ENCODE results near the gene GRIN3A.

Gene GRIN3A

DNA sequence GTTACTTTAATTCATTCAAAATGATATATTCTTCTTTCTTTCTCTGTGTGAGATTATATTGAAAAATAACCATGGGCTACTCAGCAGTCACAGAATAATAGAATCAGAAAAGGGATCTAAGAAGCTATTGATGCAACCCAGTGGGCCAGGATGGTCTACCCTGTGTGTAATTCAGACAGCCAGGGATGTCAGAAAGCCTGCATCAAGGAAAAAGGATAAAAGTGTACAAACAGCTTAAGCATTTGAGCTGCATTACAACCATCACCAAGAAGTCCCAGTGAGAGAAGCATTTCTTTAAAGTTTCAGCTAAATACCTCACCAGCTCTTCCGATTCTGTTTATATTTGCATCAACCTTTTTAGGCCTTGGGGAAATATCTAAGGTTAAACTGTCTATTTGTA lies 105.8 kb downstream of the GRIN3A start:
- no peak for DNase-seq (ENCODE audit: low read depth)

DNA sequence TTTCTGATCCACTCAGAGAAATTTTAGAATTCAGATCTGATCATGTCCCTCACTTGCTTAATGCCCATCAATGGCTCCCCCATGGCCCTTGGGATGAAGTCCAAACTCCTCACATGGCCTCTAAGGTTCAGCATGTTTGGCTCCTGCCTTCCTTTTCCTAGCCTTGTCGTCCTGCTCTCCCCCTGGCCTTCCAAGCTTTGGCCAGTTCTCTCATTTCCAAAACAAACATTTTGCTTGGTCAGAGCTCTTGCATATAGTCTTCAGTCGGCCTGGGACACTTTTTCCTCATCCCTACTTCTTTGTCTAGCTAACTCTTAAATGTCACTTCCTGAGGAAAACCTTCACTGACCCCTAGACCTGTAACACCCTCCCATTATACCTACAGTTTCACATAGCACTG lies 106.6 kb downstream of the GRIN3A start:
- DNase-seq (ENCODE audit: low read depth), result no peak

DNA sequence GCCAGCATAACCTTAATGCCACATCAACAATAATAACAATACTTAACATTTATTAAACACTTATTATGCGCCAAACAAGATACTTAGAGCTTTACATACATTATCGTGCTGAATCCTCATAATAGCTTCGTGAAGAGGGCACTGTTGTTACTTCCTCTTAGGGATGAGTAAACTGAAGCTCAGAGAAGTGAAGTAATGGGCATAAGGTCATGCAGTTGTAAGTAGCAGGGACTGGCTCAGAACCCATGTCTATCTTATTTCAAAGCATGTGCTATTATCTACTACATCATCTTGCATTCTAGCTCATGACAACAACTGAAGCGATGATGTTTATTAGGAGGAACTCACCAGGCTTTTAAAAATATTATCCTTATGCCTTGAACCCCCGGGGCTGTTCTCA lies 108.8 kb downstream of the GRIN3A start:
- no peak for DNase-seq (ENCODE audit: low read depth)

DNA sequence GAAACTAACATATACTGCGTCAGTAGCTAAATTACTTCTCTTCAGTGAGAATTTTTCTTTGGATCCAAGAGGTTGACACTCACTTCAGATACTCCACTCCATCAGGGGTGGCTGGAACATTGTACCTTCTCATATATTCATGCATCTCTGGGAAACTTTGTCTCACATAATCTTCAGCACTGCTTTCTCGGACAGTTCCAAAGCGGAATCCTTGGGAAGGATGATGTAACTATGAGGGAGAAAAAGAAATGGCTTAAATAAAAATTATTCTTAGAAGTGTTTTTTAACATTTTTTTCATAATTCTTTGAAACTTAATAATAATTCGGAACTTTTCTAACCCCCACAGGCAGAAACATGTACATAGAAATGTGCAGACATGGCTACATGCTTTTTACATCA lies 110.3 kb downstream of the GRIN3A start:
- peak; percentile 3 for DNase-seq (ENCODE audit: low read depth)

DNA sequence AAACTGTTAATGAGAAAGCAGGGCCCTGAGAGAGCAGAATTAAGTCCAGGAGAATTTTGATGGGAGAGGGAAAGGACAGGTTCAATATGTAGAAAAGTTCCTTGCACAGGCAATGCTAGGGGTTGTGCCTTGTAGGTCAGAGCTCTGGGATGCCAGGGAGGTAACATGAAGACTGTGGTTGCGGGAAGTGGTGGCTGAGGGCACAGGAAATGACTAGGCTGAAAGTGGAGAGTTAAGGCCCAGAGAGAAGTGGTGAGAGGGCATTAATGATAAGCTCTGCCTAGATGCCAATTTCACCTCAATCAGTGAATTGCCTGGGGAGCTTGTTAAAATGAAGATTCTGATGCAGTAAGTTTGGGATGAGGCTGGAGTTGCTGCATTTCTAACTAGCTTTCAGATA lies 112.2 kb downstream of the GRIN3A start:
- DNase-seq (ENCODE audit: low read depth), result no peak

DNA sequence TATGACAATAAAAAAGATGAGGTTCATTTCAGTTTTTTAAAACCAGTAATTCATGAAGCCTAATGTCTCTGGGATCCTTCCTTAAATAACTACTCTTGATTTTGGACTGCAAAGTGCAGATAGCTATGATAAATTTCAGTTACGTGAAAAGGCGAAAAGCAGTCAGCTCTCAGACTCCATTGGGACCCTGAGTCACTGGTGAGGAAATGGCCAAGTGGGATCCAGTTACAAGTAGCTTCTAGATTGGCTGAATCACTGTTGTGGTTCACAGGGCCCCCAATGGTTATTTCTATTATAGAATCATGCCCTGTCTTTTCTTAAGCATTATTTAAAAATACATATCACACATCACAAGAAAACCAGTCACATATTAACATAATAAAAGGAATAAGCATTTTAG lies 112.6 kb downstream of the GRIN3A start:
- no peak for DNase-seq (ENCODE audit: low read depth)

DNA sequence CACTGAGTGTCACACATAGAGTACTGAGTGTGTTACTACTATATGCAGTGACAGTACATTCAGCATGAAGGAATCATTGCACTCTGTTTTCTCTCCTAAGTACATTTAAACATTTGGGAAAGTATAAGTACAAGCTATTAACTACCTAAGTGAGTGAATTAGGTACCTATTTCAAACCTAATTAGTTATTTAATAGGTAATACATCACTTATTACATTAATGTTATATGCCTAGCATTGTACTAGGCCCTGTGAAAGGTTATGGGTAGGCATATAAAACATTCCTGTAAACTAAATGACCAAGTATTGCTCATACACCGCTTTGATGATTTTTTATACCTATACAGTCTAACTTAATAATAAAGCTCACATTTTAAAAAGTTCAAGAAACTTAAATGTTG lies 118.0 kb downstream of the GRIN3A start:
- DNase-seq (ENCODE audit: low read depth), result no peak

DNA sequence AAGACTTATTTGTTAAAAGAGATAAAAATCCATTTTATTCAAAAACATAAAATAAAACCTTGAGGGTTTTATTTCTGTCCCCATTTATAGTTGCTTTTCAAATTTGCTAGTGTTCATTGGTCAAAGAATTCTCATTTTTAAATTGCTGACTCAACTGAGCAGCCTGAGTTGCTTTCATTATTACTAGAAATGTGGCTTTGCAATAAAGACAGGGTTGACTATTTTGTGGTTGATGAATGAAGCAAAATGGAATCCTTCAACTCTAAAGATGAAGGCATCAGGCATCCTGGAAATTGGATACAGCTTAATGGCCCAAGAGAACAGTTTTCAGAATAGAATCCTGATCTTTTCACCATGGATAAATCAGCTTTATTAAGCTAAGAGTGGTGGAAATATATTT lies 119.7 kb downstream of the GRIN3A start:
- DNase-seq (ENCODE audit: low read depth), result peak; percentile 1

DNA sequence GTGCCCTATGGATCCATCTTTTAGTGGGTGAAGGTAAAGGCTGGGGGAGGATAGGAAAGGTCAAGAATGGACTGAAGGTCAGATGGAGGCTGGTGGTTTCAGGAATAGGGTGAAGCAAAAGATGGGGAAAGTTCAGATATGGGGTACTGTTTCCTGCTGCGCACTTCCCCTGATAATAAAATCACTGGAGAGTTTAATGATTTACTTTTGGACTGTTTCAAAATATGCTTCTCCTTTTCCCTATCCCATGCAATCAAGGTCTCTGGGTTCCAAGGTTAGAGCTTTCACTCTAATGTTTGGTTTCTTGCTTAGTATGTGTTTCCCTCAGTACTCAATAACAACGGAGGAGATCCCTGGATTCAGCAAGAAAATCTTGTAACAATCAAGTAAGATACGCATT lies 132.9 kb downstream of the GRIN3A start:
- DNase-seq (ENCODE audit: low read depth), result no peak

DNA sequence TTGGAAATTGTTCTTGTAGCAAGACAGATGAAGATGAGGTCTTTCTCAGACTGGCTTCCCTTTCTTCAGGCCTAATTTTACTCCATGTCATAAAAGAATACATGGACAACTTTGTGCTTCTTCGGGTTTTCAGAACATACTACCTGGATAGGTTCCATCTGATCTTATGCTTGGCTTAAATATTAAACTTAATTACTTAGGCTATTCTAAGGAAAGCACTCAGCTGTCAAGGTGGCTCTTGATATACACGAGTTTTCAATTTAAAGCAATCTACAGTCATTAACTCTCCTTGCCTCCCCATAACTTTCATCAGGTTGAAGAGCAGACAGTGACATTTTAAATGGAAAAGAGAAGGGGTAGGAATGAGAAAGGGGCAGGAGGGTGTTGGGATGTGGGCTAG lies 134.2 kb downstream of the GRIN3A start:
- no peak for DNase-seq (ENCODE audit: low read depth)

DNA sequence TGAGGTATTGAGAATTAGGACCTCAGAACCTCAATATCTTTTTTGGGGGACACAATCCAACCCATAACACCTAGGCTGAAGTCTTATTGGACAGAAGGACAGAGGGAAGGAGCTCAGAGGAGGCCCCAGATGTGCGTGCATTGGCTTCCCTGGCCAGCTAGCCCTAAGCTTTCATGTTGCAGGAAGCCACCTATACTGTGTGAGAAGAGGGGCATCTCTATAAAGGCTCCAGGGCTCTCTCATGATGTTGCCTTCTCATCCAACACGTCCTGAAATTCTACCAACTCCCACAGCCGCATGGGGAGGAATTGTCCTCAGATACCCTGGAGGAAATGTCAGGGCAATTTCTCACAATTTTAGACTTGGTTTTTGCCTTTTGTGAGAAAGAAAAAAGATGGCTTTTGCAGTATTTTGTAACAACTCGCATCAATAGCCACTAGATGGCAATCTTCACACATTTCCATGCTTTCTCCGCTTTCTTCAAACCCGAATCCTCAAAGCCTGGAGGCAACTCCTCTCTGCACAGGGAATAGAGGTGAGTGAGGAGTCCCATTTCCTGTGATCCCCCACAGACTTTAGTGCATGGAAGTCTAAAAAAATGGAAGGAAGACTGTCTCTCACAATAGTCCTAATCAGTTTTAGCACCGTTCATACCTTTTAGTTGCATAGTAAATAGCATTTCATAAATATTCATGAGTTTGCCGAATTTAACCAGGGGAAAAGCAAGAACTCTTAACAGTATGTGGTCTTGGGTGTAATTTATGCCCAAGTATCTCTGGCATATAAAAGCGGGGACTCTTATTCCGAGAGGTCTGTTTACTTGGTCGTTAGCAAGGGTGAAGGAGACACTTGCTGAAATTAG lies 136.3 kb downstream of the GRIN3A start:
- peak; percentile 17 for DNase-seq (ENCODE audit: low read depth)

DNA sequence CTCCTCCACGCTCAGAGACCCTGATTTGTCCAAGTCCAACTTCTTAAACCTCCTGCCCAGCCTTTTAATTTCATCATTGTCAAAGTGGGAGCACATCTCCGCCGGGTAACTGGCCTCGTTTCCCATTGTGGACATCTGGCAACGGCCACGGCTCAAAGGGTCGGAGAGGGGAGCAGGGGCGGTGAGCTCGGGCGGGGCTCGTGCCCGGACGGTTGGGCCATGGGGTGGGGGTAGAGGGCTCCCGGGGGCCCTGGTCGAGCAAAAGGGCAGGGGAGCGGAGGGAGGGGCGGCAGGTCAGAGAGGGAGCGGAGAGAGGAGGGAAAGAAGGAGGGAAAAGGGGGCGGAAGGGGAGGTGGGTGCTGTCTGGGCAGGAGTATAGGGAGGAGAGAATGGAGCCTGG lies 143.7 kb downstream of the GRIN3A start, which contains the start of gene PPP3R2:
Gene PPP3R2, minus strand, starts transcription at position 174 of the 400 bp plus-strand sequence. Its CDS starts 48 bp downstream, at position 126.
- no peak for DNase-seq (ENCODE audit: low read depth)

DNA sequence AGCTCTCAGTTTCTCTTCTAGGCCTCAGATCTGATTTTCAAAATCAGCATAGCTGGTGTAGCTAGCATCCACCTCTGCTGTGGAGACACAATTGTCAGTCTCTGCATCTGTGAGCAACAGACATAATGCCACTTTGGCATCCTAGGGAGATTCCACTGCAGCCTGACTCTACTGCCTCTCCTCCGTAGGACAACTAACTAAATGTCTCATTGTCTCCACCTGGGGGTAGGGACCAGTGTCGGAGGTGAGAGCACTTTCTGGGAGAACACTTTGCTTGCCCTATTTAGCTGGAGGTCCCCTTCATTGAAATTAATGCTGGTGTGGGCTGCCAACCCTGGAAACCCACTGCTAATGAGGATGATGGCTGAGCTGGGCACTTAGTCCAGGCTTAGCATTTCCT lies 145.1 kb downstream of the GRIN3A start:
- no peak for DNase-seq (ENCODE audit: low read depth)

DNA sequence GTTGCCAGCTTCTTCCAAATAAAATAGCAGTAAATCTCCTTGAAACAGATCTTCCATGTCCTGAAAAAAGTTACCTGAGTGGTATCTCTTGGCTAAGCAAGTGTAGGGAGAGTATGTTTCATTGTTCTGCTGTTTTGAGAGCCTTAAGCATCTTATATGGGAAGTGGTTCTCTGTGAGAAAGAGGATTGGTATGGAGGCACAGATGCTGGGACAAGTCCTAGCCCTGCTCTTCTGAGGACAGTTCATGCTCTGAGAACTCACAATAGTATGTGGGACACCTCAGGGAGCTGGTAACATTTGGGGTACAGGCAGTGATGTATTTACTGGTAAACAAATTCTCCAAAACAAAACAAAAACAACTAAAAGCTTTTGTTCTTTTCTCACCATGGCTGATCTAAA lies 145.7 kb downstream of the GRIN3A start:
- no peak for DNase-seq (ENCODE audit: low read depth)

DNA sequence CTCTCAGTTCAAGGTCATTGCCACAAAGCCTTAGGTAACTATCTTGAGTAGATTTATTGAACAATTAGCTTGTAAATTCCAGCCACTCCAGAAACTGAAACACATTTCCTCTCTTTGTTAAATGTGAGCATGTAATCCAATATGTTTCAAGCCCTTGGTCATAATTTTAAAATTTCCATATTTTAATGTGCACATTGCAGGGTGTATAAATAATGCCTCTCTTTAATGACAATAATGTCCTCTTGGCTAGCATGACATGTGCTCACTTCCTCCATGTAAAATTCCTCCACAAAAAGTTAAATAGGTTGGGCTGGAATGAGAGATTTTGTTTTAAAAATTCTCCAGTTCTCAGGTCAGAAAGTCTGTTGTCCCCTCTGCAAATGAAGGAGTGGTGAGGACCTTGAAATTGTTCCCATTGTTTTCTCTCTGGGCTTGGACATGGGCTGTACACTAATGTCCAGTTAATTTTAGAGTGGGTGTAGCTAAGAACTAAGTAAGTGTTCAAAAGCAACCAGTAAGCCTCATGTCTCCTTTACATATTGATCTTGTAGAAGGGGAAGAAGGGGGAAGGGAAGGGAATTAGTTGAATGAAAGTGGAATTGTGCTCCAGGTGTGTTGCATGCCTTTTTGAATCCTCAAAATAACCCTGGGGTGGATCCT lies 146.5 kb downstream of the GRIN3A start:
- DNase-seq (ENCODE audit: low read depth), result no peak

DNA sequence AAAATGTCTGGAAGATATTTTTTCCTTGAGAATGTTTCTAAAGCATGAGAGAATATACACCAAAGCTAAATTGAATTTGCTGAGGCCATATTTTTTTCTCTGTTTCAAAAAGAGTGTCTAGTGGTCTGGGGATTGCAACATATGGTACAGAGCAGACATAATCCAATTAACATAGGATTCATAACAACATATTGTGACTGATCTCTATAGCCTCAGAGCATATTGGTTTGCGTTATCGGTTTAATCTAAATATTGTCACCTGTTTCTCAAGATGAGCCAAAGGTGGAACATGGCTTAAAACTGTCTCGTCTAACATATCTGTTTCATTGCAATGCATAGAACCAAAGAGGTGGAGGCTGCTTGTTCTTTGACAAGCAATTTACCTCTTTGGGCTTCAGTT lies 147.5 kb downstream of the GRIN3A start:
- no peak for DNase-seq (ENCODE audit: low read depth)

DNA sequence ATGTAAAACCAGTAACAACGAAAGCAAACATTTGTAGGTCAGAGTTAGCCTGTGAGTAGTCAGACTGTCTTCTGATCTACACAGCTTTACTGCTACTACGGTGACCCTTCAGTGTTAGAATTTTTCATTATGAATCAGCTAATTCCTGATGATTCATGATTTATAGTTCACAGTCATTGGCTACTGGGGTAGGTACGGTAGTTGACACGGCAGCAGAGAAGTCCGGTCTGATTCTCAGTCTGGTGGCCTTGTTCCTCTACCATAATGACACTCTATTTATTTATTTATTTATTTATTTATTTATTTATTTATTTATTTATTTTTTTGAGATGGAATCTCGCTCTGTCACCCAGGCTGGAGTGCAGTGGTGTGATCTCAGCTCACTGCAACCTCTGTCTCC lies 148.4 kb downstream of the GRIN3A start:
- DNase-seq (ENCODE audit: low read depth), result peak; percentile 35

DNA sequence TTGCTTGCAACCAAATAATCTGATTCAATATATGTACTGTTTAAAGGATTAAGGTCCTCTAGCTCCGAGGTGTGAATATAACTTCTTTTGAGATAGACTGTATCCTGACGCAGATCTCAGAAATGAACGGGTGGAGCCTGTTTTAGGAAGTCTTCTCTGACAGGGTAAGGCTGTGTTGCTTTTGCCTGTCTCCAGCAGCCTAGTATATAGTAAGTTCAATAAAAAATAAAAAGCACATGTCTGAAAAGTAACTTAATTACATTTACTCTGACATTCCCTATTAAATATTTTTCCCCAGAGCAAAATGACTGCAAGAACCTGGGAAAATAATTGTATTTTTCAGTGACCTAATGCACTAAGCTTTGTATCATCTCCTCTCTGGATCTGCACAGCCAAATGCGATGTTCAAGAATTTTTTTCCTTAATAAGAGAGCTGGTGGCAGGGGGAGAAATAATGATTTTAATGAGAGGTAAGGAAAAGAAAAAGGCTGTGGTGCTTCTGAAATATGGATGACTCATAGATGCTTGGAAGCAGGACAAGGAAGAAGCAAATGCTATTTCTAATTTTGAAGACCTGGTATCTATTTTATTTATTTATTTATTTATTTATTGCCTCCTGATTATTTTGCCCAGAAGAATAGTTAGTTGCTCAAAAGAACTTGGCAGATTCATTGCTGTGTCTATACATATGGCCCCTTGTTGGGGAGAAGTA lies 151.0 kb downstream of the GRIN3A start:
- DNase-seq (ENCODE audit: low read depth), result no peak

DNA sequence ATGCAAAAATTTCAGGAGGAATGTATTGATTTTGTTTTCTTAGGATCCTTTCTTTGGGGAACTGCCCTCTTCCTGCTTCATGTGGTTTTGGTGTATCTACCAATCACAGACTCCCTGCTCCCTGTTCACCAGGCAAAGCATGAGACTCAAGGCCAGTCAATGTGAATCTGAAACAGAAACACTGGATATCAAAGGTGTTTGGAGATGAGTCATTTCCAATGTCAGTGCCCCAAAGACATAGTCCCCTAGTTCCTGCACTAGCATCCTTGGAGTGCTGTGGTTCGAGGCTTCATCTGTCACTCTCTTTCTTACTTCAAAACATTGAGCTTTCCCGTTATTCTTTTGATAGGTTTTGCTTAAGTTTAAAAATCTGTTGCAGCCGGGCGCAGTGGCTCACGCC lies 151.8 kb downstream of the GRIN3A start:
- no peak for DNase-seq (ENCODE audit: low read depth)

DNA sequence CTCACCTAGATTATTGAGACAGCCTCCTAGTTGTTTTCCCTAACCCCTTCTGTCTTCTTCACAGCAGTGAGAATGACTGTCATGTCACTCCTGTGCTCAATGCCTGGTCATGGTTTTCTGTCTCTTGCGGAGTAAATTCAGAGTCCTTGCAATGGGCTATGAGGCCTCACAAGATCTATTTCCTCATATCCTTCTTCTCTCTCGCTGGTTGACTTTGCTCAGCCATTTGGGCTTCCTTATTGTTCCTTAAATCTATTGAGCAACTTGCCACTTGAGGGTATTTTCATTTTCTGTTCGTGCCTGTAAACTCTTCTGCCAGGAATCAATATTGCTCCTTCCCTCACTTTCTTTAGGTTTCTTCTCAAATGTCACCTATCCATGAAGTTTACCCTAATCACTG lies 152.7 kb downstream of the GRIN3A start:
- DNase-seq (ENCODE audit: low read depth), result no peak

DNA sequence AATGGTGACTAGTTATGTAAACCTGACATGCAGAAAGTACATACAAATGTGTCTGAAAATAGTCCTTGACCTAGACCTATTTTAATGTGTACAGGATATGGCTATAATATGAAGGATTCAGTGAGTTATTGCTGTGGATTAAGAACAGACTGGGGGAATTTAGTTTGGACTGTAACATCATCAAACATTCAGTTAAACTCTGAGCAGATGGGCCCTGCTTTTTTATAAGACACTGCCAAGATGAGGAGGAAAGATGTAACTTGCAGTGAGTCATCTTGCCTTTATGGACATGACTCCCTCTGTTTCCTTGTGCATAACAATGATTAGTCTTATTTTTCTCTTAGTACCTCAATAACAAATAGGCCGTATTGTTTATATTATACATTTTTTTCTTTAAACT lies 155.9 kb downstream of the GRIN3A start:
- DNase-seq (ENCODE audit: low read depth), result peak; percentile 88

DNA sequence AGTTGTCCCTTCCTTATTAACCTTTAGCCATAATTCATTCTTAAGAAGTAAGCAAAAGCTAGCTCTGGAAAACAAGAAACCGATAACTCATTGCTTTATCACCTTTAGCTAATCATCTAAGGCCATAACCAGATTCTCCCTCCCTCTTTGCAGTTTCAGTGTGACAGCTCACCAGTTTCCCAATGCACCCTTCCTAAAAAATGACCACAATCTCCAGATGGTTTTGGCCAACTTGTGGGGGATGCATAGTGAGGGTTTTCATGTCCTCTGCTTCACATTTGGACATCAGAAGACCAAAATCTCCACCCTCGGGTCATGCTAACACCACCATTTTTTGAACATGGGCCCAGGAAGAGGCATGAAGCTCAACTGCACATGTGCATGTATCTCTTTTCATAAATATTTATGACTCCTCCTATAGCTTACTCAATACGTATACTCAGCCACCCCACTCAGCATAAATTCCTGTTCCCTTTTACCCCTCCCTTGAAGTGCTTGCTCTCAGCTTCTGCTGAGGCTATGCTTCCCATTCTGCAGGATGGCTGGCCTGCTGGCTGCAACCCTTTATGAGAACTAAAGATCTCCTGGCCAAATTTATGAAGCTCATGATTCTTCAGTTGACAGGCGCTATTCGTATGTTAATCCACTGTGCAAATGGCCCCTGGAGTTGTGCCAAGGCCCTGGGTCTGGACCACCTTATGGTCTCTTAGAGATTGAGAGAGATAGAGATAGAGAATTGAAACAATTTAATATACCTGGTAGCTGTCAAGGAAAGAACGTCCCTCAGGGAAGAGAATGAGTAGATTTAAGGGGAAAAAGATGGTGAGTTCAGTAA lies 158.5 kb downstream of the GRIN3A start:
- no peak for DNase-seq (ENCODE audit: low read depth)

Measured in GM04504 (cell line).